CD4-positive, alpha-beta T cell treated with Interleukin-17A for 4 hours (primary cell): ENCODE results near the gene QRICH1.
A peak's percentile ranks its signal among the peaks of the same experiment; 100 is the strongest.

ENCODE experiments used
- DNase-seq: peaks from one replicate; pipeline ENCODE4 v3.0.0-alpha.2; 2020; ENCODE audit warnings: mixed read lengths

QRICH1 gene

DNA sequence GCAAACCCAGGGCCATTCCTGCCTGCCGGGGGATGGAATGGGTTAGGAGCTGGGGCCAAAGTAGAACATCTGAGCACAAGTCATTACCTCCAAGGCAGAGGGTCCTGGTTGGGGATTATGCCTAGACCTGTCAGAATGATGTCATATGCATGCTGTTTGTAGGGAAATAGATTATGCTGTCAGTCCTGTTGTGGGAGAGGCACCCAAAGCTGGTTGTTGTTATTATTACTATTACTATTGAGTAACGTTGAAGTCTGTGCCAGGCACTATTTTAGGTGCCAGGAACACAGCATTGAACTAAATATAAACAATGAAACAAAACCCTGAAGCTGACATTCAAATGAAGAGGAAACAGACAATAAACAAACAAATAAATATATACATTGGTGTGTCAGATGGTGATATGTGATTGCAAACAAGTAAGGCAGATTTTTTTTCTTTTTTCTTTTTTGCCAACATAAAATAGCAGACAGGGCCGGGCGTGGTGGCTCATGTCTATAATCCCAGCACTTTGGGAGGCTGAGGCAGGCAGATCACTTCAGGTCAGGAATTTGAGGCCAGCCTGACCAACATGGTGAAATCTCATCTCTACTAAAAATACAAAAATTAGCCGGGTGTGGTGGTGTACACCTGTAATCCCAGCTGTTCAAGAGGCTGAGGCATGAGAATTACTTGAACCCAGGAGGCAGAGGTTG lies 101.9 kb downstream of the QRICH1 start:
- DNase-seq = no peak

DNA sequence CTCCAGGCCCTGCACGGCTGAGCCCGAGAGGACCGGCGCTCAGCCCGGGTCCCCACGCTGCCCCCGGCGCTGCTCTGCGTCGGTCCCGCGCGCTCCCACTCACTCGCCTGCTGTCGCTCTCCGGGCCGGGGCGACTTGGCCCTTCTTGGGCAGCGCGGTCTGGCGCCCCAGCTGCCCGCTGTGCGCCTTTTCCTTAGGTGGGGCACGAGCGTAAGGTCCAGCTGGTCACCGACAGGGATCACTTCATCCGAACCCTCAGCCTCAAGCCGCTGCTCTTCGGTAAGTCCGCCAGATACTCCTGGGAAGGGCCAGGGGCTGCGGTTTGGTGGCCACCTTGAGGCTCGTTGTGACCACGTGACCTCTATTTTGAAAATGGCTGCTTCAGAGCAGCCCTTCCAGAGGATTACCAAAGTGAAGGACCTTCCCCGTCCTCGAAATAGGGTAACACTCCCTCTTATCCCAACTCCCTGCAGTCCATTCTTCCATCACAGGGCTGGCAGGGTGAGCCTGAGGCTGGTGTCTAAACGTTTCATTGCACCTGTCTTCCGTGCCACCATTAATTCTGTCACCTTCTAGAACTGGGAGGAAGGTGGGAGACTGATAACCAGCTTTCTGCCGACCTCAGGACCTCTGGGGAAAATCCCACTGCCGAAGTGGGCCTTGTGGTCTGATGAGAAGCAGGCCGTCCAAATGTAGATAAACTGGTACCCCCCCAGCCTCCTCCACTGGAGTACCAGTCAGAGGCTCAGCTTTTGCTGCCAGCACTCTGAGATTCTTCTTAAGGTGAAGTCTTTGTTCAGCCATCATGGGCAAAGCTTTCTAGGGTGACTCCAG lies 103.0 kb downstream of the QRICH1 start:
- peak; percentile 32 for DNase-seq

DNA sequence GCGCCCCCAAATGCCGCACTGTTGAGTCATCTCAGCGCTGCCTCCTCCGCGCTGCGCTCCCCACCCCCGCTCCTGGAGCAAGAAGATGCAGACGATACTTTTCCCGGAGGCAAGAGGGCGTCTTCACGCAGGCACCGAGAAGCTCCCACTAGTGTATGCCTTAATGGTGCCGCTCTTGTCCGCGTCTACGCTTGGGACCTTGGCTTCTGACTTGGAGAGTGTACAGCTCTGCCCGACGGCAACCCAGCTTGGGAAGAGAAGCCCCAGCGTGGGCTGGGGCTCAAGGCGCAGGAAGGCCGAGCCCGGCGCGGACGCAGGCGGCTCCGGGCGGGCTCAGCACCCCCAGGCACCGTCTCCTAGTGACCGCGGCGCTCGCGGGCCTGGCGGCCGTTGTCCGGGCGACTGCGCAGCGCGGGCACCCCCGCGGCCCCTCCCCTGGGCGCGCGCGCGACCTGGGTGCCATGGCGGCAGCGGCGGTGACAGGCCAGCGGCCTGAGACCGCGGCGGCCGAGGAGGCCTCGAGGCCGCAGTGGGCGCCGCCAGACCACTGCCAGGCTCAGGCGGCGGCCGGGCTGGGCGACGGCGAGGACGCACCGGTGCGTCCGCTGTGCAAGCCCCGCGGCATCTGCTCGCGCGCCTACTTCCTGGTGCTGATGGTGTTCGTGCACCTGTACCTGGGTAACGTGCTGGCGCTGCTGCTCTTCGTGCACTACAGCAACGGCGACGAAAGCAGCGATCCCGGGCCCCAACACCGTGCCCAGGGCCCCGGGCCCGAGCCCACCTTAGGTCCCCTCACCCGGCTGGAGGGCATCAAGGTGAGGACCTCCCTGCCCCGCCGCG lies 103.9 kb downstream of the QRICH1 start, which contains the start of gene P4HTM:
TSS of gene P4HTM (plus strand) at position 446 of the 840 bp plus-strand sequence. CDS start at position 462, 16 bp downstream.
- peak; percentile 89 for DNase-seq

DNA sequence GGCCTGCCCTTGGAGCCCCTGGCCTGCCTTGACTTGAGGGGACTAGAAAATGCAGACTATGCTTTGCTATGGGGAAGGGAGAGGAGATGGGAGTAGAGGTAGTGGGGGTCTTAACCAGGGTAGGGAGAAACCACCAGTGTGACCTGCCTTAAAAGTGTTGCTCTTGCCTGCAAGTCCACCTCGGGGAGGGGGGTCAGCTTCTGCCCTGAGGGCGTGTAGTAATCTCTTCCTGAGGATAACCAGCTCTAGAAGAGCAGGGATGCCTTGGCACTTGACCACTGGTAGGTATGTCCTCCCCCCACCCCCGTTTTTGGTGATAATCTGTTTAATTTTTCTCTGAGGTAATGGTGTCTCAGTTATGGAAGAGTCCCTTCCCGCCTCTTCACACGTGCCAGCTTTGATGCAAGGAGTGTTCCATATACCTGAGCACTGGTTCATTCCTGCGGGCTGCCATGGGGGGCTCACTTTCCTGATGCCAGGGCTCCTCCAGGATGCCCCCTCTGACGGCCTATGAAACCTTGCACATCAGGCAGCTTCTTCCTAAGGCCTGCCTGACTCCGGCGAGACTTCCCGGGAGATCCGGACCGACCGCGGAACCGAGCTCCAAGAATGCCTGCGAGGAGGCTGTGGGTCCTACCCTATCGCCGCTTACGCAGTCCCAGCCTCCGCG lies 104.6 kb downstream of the QRICH1 start:
- DNase-seq = no peak

DNA sequence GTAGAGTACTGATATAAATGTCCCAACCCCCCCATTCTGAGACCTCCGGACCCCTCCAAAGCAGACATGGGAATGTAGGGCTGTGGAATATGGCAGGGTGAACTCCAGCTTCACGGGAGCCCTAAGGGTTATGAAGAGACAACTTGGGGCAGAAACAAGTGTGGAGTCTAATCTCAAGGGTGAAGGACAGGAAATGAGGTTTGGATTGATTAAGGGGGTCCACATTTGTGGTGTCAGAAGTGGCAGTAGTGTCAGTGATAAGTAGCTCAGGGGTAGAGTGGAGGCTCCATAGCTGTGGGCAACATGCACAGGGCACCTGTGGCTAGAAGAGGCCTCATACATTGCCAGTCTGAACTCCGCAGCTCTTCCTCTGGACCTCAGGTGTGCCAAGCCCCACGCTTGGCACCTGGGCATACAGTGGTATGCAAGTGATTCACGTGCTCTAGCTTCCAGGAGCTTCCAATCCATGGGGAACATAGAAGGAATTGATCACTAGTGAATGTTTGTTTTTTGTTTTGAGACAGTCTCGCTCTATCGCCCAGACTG lies 108.0 kb downstream of the QRICH1 start:
- no peak for DNase-seq

DNA sequence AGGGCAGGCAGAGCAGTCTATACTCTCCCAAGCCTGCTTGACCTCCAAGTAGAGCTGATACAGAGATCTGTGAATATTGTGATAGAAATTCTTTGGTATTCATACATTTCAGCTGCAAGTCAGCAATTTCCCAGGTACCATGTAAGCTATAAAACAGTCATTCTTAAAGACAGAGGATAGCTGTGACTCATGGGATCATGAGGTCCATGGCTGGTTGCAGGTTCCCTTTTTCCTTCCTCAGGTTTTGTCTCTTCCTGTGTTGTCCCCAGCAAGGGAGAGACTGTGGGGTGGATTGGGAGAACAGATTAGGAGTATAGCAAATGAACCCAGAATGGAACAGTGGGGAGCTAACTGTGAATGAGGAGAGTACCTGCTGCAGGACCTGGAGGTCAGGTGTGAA lies 109.2 kb downstream of the QRICH1 start:
- DNase-seq = no peak

DNA sequence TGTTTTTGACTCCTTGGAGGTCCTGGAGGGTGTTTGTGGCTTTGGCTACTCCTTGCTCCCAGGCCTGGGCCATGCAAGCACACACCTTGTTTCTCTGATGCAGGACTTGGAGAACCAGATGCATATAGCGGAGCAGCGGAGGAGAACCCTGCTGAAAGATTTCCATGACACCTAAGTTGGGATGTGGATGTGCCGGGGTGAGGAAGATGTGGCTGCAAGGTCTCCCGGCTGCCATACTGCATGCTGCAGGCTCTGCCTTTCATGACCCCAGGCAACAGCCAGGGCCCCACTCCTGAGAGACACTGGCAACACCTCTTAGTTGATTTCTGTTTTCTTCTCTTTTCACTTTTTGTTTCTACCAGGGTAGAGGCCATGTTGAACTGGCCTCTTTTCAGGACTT lies 110.8 kb downstream of the QRICH1 start:
- no peak for DNase-seq

DNA sequence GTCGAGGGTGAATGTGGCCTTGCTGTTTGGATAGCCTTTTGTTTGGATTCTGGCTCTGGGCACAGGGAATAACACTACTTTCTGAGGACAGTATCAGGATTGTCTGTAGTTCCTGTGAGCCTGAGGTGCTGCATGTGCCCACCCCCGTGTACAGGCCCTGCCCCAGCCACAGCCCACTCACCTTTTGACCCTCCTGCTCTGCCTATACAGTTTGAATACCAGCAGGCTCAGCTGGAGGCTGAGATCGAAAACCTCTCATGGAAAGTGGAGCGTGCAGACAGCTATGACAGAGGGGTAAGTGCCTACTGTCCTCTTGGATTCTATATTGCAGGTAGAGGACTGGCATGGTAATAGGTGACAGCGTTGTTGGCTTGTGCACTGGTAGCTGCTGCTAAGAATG lies 111.2 kb downstream of the QRICH1 start:
- DNase-seq = no peak

DNA sequence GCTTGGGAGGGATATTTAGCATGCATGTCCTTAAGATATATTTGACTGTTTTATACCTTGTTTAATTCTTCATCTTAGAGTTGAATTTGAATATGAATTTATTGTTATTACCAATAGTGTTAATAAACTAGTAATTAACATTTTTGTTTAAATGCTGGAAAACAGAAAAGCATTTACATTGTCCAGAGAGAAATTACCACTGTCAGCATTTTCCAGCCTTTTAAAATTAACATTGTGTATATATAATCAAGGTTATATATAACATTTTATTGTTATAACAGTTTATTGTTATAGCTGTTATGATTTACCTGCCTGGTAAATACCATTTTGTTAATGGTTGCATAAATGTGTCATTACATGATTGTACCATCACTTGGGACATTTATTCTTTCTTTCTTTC lies 111.9 kb downstream of the QRICH1 start:
- DNase-seq = no peak

DNA sequence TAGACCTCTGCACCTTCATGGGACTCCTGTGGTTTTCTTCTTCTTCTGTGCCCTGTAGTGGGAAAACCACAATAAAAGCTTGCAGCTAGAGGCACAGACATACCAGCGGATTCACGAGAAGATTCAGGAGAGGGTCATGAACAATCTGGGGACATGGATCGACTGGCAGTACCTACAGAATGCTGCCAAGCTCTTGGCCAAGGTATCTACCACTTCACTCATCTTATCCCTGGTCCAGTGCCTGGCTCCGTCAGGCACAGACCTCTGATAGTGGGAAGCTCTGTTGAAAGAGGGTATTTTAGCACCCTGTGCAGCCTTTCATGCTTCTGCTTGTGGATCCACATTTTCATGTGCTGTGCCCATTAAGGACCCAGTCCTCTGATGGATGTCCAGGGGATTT lies 113.6 kb downstream of the QRICH1 start:
- DNase-seq = no peak
